HL-60 (cell line): ENCODE results near the gene IGSF10.

Experiments used
- DNase-seq, 2 experiments: peaks; one replicate each; pipeline ENCODE4 v3.0.0-alpha.2; 2010 to 2020; ENCODE audit warnings: low read depth in 1 of 2, low spot score in 1 of 2
- H3K27ac ChIP-seq: fragments of 250-450 bp; sonication (Bioruptor Pico); replicated peaks from 2 replicates; pipeline ENCODE4 v1.5.1; 2020; ENCODE audit warnings: mild to moderate bottlenecking, moderate library complexity
- H3K27me3 ChIP-seq: fragments of 250-450 bp; sonication (Bioruptor Pico); 2 replicates; pipeline ENCODE4 v1.5.1; 2021; ENCODE audit warnings: mild to moderate bottlenecking, moderate library complexity; ENCODE audit not compliant: insufficient read depth, poor library complexity, severe bottlenecking
- H3K4me3 ChIP-seq: replicated peaks from 2 replicates; pipeline ENCODE4 v1.5.1; 2011; ENCODE audit warnings: mild to moderate bottlenecking, control low read depth, low read length; ENCODE audit not compliant: insufficient read depth
- GABPA ChIP-seq: IDR thresholded peaks from 2 replicates; pipeline ENCODE4 v1.6.1; 2012; ENCODE audit warnings: low read depth
- POLR2AphosphoS5 ChIP-seq: IDR thresholded peaks from 2 replicates; pipeline ENCODE4 v1.6.1; 2012; ENCODE audit warnings: low read depth
- REST ChIP-seq: IDR thresholded peaks from 2 replicates; pipeline ENCODE4 v1.6.1; 2012; ENCODE audit warnings: low read depth; ENCODE audit not compliant: insufficient replicate concordance
- SPI1 ChIP-seq: IDR thresholded peaks from 2 replicates; pipeline ENCODE4 v1.6.1; 2012; ENCODE audit warnings: low read depth, mild to moderate bottlenecking, borderline replicate concordance
- TF ChIP-seq, protein P1 (sequence below): IDR thresholded peaks from one replicate; pipeline ENCODE4 v1.5.1; 2011; ENCODE audit warnings: low read length, control low read depth, inconsistent platforms; ENCODE audit not compliant: insufficient read depth

IGSF10 gene

GRCh38 chr3:151412989-151413388, 47.9 kb downstream of the IGSF10 start:
- Histone ChIP-seq H3K27me3 (no peaks in the 10 kb centered on the region), H3K27ac (no peak overlapping the region), H3K4me3 (no peak overlapping the region)
- no peak for DNase-seq
- TF ChIP-seq, protein P1, sequence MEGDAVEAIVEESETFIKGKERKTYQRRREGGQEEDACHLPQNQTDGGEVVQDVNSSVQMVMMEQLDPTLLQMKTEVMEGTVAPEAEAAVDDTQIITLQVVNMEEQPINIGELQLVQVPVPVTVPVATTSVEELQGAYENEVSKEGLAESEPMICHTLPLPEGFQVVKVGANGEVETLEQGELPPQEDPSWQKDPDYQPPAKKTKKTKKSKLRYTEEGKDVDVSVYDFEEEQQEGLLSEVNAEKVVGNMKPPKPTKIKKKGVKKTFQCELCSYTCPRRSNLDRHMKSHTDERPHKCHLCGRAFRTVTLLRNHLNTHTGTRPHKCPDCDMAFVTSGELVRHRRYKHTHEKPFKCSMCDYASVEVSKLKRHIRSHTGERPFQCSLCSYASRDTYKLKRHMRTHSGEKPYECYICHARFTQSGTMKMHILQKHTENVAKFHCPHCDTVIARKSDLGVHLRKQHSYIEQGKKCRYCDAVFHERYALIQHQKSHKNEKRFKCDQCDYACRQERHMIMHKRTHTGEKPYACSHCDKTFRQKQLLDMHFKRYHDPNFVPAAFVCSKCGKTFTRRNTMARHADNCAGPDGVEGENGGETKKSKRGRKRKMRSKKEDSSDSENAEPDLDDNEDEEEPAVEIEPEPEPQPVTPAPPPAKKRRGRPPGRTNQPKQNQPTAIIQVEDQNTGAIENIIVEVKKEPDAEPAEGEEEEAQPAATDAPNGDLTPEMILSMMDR, result no peak
- TF ChIP-seq REST (no peak), SPI1 (no peak), GABPA (no peak), POLR2AphosphoS5 (no peak)
